ENCODE data around the gene CYTH3. TPM values are rescaled to one million over a fixed set of nuclear protein-coding genes. Genes with fewer than 3 reads are reported as not detected.

CYTH3 gene
- polyA plus RNA-seq, 3 donors = 5.2 to 28.5 (median 23.2) TPM

DNA sequence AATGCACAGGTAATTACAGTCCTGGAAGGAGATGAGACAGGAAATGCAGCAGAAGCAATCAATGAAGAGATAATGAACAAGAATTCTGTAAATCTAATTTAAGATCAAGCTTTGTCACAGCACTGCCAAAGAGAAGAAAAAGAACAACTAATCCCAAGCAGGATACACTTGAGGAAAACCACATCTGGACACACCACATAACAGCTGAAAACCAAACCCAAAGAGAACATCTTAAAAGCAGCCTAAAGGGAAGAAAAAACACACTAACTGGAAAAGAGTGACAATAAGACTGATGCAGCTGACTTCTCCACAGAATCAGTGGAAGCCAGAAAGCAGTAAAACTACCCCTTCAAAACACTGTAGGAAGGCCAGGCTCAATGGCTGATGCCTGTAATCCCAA, 10.2 kb downstream of the CYTH3 start:
- H3K27ac ChIP-seq (ENCODE audit: low read depth, low read length) = no peak overlapping the region

DNA sequence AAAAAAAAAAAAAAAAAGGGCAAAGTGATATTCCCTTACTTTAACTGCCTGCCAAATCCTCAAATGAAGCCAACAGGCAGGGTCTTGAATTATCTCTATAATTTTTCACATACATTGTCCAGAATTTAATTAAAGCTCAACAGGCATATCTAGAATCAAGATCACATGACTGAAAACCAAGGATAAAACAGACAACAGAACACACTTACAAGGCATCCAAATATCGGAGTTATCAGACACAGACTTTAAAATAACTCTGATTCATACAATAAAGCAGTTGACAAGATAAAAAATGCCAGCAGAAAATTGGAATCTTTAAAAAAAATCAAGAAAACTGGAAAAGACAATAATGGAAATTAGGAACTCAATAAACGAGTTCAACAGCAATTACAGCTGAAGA, 10.7 kb downstream of the CYTH3 start:
- peak overlapping the region; percentile 36 for H3K27ac ChIP-seq (ENCODE audit: low read depth, low read length)
- WGBS, 3 donors = 65 to 80% (median 74%) methylated on average over 2 of the region's 2 CpGs

- H3K27ac ChIP-seq (ENCODE audit: low read depth, low read length) = no peak overlapping the region
- 69 to 93% (median 79%) methylated on average over 6 of the region's 6 CpGs for WGBS, 3 donors
Measured at GRCh38 chr7:6260291-6261187, 11.9 kb downstream of the CYTH3 start.

DNA sequence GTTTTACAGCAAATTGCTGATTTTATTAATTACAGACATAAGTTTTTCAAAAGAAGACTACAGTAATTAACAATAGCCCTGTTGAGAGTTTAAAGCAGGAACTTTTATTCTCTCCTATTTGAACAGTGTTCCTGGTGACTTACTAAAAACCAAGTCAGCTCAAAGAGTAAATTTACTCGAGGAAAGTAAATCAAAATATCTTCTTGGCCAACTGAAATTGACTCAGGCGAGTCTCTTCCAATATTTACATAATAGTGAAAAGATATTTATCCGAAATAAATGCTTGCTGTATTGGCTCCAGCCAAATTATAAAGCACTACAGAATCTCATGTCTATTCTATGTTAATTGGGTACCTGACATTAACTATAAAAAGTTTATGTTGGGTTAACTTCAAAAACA, 13.2 kb downstream of the CYTH3 start:
- H3K27ac ChIP-seq (ENCODE audit: low read depth, low read length) = no peak overlapping the region
- WGBS, 3 donors = 20 to 52% (median 35%) methylated on average over 3 of the region's 3 CpGs

DNA sequence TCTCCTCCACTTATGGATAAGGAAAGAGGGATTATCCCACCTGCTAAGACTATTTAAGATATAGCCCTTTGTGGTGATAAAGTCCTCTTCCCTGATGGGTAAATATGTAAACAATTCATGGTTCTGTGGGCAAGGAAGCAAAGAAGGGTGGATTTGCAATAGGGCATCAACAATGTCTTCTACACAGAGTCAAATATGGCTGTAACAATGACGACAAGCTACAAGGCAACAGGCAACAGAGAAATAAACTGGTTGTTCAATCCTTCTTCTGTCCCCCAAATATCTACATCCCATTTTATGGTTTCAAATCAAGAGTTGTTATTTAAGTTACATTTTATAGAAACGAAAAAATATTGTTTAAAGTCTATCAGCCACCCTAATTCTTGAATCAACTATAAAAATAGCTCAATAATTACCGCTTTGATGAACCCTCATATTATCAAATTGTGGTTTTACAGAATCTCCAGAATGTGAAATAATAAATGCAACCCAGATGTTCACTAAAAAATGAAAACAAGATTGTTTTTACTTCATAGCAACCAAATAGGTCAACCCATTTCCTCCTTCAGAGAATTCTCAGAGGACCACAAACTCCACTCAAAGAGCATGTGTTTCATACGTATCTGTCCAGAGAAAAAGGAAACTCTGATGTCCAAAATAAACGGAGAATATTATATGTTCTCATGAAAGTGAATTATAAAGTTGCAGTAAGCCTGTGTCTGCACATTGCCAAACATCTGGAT, 13.8 kb downstream of the CYTH3 start:
- WGBS, 3 donors = 32 to 62% (median 42%) methylated on average over 5 of the region's 5 CpGs

GRCh38 chr7:6257675-6258074, 14.7 kb downstream of the CYTH3 start:
- 87 to 97% (median 90%) methylated on average over 4 of the region's 4 CpGs for WGBS, 3 donors
- peak overlapping the region; percentile 62 for H3K27ac ChIP-seq (ENCODE audit: low read depth, low read length)

More for the DNA sequence above, 13.8 kb downstream of the CYTH3 start:
- H3K27ac ChIP-seq (ENCODE audit: low read depth, low read length) = no peak overlapping the region

DNA sequence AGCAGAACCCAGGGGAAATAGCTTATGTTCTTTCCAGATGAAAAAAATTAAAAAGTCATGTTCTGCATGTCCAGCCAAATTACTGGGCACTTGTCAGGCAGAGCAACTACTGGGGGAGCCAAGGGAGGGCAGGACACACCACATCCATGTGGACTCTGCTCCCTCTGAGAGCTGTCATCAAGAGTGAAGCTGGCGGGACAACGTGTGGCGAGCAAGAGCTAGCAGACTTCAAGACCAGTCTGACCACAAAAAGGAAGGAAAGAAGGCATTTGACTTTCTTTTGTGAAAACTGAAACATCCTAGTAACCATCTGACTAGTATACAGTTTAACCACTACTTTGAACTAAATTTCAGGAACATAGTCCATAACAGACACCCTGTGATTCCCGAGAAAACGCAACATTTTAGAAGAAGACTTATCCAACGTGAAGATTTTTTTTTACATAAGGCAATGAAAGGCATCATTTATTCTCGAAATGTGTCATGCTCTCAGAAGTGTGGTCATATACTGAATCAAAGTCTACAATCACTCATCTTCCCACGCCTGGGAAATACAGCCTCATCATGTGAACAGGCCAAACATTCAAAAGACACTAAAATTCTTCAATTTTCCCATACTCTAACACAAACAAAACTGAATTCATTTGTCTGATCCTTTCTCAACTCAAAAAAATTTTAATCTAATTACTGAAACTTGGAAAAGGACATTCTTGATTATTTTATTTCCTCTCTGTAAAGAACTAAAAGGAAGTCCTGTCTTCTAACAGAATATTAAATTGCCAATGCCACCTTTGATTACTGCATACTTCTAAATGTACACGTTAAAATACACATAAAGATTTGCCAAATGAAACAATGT, 15.5 kb downstream of the CYTH3 start:
- no peak overlapping the region for H3K27ac ChIP-seq (ENCODE audit: low read depth, low read length)
- 29 to 68% (median 35%) methylated on average over 9 of the region's 9 CpGs for WGBS, 3 donors

- no peak overlapping the region for H3K27ac ChIP-seq (ENCODE audit: low read depth, low read length)
- 57 to 75% (median 73%) methylated on average over 5 of the region's 5 CpGs for WGBS, 3 donors
Measured at GRCh38 chr7:6256109-6256483, 16.3 kb downstream of the CYTH3 start.

GRCh38 chr7:6254866-6255265, 17.6 kb downstream of the CYTH3 start:
- no peak overlapping the region for H3K27ac ChIP-seq (ENCODE audit: low read depth, low read length)
- WGBS, 3 donors = 45 to 81% (median 73%) methylated on average over 4 of the region's 4 CpGs

DNA sequence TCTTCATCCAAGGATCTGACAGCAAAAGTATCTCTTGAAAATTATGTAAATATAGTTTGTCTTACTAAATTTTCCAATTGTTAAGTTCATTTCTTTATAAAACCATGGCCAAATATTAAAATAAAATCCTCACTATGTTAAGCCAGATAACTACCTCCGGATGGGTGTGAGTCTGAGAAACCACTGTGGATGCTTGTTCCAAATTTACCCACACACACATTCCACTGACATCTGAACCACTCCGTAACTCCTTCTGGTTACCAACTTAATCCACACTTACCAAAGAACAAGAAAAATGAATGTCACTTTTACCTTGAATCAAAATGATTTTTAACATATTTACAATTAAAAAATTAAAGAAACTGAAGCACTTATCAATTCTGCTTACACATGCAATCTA, 19.7 kb downstream of the CYTH3 start:
- no peak overlapping the region for H3K27ac ChIP-seq (ENCODE audit: low read depth, low read length)
- WGBS, 3 donors = 52 to 78% (median 57%) methylated on average over 2 of the region's 2 CpGs

DNA sequence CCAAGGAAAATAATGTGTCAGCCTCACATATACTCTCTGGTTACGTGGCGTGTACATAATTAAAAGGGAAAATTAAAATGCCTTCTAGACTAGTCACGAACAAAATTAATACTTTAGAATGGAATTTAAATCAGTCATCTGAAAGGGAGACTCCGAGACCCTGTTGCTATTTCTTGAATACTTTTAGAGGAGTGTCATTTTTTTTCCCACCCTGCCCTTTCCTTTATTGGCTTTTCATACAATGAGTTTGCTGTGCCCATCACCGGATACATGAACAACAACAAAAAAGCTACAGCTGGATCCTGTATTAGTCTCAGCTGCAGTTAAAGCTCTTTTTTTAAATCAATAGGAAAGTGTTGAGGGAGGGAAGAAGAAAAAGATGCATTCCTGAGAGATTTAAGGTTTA, 20.1 kb downstream of the CYTH3 start:
- 43 to 75% (median 45%) methylated on average over 5 of the region's 5 CpGs for WGBS, 3 donors
- no peak overlapping the region for H3K27ac ChIP-seq (ENCODE audit: low read depth, low read length)

DNA sequence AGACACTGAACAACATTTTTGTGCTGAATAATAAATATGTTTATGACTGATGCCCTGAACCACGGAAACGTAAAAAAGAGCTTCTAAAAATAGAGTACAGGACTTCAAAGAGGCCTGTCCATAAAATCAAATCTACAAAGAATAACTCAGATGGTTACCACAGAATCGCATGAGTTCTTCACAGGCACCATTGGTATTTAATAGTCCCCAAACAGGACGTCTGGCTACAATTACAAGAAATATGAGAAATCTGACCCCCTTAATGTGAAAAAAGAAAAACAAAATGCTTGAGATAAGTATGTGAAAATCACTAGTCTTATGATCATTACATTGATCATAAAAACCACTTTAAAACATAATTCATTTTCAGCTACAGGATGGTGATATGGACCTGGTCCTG, 20.8 kb downstream of the CYTH3 start:
- H3K27ac ChIP-seq (ENCODE audit: low read depth, low read length) = no peak overlapping the region
- 54 to 78% (median 62%) methylated on average over 4 of the region's 4 CpGs for WGBS, 3 donors

DNA sequence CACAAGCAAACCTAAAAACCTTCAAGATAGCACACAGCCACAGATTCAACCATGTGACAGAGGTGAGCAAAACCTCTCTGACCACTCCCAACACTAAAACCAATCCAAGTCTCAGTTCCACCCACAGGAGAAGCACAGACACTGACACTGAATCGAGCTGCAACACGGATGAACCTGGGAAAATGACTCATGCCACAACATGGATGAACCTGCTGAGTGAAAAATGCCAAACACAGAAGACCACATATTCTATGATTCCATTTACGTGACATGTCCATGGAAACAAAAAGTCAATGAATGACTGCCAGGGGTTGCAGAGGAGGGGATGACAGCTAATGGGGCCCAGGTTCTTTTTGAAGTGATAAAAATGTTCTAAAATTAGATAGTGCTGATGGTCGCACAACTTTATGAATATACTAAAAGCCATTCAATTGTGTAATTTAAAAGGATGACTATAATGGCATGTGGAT, 22.0 kb downstream of the CYTH3 start:
- 87 to 90% (median 88%) methylated on average over 4 of the region's 4 CpGs for WGBS, 3 donors
- no peak overlapping the region for H3K27ac ChIP-seq (ENCODE audit: low read depth, low read length)

DNA sequence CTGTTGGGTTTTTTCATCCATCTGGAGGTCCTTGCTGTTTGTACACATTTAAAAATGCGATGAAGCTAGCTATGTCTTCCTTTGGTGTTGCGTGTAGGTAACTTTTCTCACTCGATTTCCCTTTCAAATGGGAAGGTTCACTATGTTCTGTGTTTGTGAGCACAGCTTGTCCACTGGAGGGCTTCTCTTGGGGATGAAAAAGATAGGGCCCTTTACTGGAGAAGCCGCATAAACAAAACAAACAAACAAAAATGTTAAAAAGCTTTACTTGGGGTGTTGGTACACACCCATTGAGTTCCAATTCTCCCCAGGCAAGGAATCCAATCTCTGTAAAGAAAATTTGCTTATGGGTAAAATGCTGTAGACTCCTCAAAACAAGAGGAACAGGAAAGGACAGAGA, 23.4 kb downstream of the CYTH3 start:
- H3K27ac ChIP-seq (ENCODE audit: low read depth, low read length) = no peak overlapping the region
- 95 to 98% (median 98%) methylated on average over 4 of the region's 4 CpGs for WGBS, 3 donors

DNA sequence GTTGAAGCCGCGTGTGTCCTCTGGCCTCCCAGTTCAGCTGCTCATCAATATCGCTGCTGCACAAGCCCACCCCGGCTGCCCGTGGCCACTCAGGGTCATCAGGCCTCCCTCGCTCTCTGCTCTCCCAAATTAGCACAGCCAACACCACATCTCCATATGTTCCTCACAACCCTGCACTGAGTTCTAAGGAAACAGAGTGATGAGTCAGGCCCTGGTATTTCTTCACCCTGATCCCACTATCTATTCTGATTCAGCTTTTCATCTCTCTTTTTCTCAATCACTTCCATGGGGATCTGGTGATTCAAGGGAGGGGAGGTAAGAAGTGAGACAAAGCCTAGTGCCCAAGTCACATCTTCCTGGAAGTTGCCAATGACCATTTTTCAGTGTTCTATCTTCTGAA, 23.8 kb downstream of the CYTH3 start:
- H3K27ac ChIP-seq (ENCODE audit: low read depth, low read length) = no peak overlapping the region
- WGBS, 3 donors = 84 to 94% (median 88%) methylated on average over 6 of the region's 6 CpGs

GRCh38 chr7:6246251-6246917, 26.0 kb downstream of the CYTH3 start:
- 87 to 91% (median 88%) methylated on average over 8 of the region's 8 CpGs for WGBS, 3 donors
- H3K27ac ChIP-seq (ENCODE audit: low read depth, low read length) = no peak overlapping the region

- WGBS, 3 donors = 87 to 94% (median 92%) methylated on average over 3 of the region's 3 CpGs
- no peak overlapping the region for H3K27ac ChIP-seq (ENCODE audit: low read depth, low read length)
Measured at GRCh38 chr7:6244021-6244420, 28.4 kb downstream of the CYTH3 start.

- 97 to 98% (median 98%) methylated on average over 5 of the region's 5 CpGs for WGBS, 3 donors
Measured at GRCh38 chr7:6243168-6243567, 29.3 kb downstream of the CYTH3 start.

More at GRCh38 chr7:6243168-6243567, 29.3 kb downstream of the CYTH3 start:
- H3K27ac ChIP-seq (ENCODE audit: low read depth, low read length) = no peak overlapping the region

All from adipose tissue (tissue), 3 donors.